Ureter (tissue), 1 donor: ENCODE data around the gene NOP56. TPM values are rescaled to one million over a fixed set of nuclear protein-coding genes. Genes with fewer than 3 reads are reported as not detected.
"Not testable (repeated sequence)": the region's sequence is repeated elsewhere in the genome, so short reads cannot be mapped to it uniquely, and the experiment has no call there.

ENCODE experiments used
- DNase-seq: peaks from one replicate; pipeline ENCODE4 v3.0.0-alpha.2; 2020; ENCODE audit warnings: low spot score
- total RNA-seq: library from RNA; stranded (reverse); gene quantifications from one replicate; pipeline ENCODE4 v1.2.4, GENCODE V29; 2023
- donor health status: DM: yes; HTN: yes; CAD: no.

NOP56 gene
- total RNA-seq, 1 donor from 2014 or later, result 179 TPM

- DNase-seq, result not testable (repeated sequence)
These were observed 29.6 kb downstream of the NOP56 start for GRCh38 chr20:2682040-2682439.

GRCh38 chr20:2684817-2685216 is 32.4 kb downstream of the NOP56 start:
- DNase-seq, result not testable (repeated sequence)

GRCh38 chr20:2687514-2687913 is 35.1 kb downstream of the NOP56 start:
- DNase-seq, result no peak

GRCh38 chr20:2688041-2688591 is 35.7 kb downstream of the NOP56 start:
- no peak for DNase-seq

GRCh38 chr20:2690213-2690612 is 37.8 kb downstream of the NOP56 start:
- no peak for DNase-seq

- DNase-seq, result no peak
These were observed 38.3 kb downstream of the NOP56 start for GRCh38 chr20:2690718-2691117.

GRCh38 chr20:2691127-2691526 is 38.7 kb downstream of the NOP56 start:
- no peak for DNase-seq

GRCh38 chr20:2691663-2692035 is 39.2 kb downstream of the NOP56 start:
- DNase-seq, result no peak

GRCh38 chr20:2692036-2692885 is 39.8 kb downstream of the NOP56 start, which contains the start of gene EBF4:
EBF4 (plus strand) TSS chr20:2692780; CDS start chr20:2693646, 866 bp downstream.
- DNase-seq, result no peak

- no peak for DNase-seq
These were observed 40.5 kb downstream of the NOP56 start for GRCh38 chr20:2692886-2693285.

GRCh38 chr20:2693286-2694007 is 41.0 kb downstream of the NOP56 start:
- DNase-seq, result no peak

- DNase-seq, result peak; percentile 43
These were observed 41.6 kb downstream of the NOP56 start for GRCh38 chr20:2694008-2694471.

- peak; percentile 38 for DNase-seq
These were observed 42.1 kb downstream of the NOP56 start for GRCh38 chr20:2694519-2694918.

- DNase-seq, result peak; percentile 35
These were observed 43.0 kb downstream of the NOP56 start for GRCh38 chr20:2695206-2695983.

GRCh38 chr20:2695984-2696525 is 43.6 kb downstream of the NOP56 start:
- DNase-seq, result not testable (repeated sequence)

GRCh38 chr20:2696646-2697045 is 44.2 kb downstream of the NOP56 start:
- DNase-seq, result no peak

GRCh38 chr20:2697768-2698167 is 45.3 kb downstream of the NOP56 start:
- DNase-seq, result peak; percentile 26

- peak; percentile 37 for DNase-seq
These were observed 45.9 kb downstream of the NOP56 start for GRCh38 chr20:2698186-2698817.

- peak; percentile 5 for DNase-seq
These were observed 46.5 kb downstream of the NOP56 start for GRCh38 chr20:2698912-2699311.

- peak; percentile 30 for DNase-seq
These were observed 47.5 kb downstream of the NOP56 start for GRCh38 chr20:2699775-2700413.
